NB4 (cell line): Measurements from ENCODE around the gene CHTOP.

Source experiments
- CTCF ChIP-seq: IDR thresholded peaks from one replicate; pipeline ENCODE4 v1.5.1; 2012; ENCODE audit warnings: low read depth, low read length
- TF ChIP-seq, protein P1 (sequence below): IDR thresholded peaks from 2 replicates; pipeline ENCODE4 v1.6.1; 2011; ENCODE audit warnings: low read depth, low read length

- TF ChIP-seq CTCF: no peak
- TF ChIP-seq, protein P1, sequence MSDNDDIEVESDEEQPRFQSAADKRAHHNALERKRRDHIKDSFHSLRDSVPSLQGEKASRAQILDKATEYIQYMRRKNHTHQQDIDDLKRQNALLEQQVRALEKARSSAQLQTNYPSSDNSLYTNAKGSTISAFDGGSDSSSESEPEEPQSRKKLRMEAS: no peak
These were observed 609 bp upstream of the CHTOP start for GRCh38 chr1:153633161-153633753.
